Measurements from ENCODE around the gene TRABD2A. TPM values are rescaled to one million over a fixed set of nuclear protein-coding genes. Genes with fewer than 3 reads are reported as not detected.
"Not testable (repeated sequence)": the region's sequence is repeated elsewhere in the genome, so short reads cannot be mapped to it uniquely, and the experiment has no call there.

Gene TRABD2A
- total RNA-seq, 4 donors from 2014 or later = 0.47 to 2.7 (median 1.4) TPM

DNA sequence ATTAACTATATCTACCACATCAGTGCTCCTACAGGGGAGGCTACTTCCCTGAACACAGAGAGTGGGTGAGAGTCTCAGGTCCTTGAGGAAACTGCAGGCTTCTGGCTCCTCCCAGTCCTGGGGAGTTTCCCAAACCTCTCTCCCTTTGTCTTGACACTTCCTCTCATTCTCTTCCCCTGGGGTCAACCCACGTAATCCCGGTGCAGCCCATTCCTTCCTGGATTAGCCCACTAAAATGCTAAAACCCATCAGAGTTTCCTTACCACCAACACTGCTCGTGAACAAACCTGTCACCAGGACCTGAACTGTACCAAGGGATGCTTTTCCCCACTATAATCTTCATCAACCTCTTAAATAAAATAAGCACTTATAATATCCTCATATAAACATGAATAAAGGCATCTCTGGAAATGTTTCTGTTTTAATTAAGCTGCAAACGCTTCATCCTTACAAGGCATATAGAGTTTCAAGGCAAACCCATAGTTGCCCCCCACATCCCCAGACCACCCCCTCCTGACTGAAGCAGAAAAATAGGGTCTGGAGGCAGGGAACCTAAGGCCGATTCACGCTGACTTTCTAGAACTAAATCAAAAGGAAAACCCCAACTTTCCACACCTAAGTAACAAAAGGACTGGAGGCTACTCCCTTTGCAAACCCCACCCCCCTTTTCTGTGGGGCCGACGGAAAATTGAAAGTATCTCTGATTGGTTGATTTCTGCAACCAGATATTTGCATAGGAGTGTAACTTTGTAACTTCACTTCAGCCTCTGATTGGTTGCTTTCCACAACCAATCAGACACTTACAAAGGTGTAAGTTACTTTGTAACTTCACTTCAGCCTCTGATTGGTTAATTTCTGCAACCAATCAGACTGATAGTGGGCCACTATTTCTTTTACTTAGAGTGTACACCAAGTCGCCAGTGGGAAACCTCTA is 43.6 kb upstream of the TRABD2A start:
- TF ChIP-seq, protein P1, sequence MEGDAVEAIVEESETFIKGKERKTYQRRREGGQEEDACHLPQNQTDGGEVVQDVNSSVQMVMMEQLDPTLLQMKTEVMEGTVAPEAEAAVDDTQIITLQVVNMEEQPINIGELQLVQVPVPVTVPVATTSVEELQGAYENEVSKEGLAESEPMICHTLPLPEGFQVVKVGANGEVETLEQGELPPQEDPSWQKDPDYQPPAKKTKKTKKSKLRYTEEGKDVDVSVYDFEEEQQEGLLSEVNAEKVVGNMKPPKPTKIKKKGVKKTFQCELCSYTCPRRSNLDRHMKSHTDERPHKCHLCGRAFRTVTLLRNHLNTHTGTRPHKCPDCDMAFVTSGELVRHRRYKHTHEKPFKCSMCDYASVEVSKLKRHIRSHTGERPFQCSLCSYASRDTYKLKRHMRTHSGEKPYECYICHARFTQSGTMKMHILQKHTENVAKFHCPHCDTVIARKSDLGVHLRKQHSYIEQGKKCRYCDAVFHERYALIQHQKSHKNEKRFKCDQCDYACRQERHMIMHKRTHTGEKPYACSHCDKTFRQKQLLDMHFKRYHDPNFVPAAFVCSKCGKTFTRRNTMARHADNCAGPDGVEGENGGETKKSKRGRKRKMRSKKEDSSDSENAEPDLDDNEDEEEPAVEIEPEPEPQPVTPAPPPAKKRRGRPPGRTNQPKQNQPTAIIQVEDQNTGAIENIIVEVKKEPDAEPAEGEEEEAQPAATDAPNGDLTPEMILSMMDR (IDR thresholded peaks at IDR 0.05) = no peak
- TF ChIP-seq POLR2A (IDR thresholded peaks at IDR 0.05) = peak in 1 of 2 donors; percentile 8
- TF ChIP-seq POLR2AphosphoS5 (IDR thresholded peaks at IDR 0.05) = no peak
- peak overlapping the region in 1 of 2 donors; percentile 14 for H3K4me3 ChIP-seq
- no peaks in the 10 kb centered on the region for H3K27me3 ChIP-seq
- H3K36me3 ChIP-seq = no peaks in the 10 kb centered on the region
- ATAC-seq = no peak
- no peaks in the 10 kb centered on the region for H3K9me3 ChIP-seq
- WGBS, 2 donors (ENCODE audit: low coverage in 1 of 2) = 33 to 44% methylated on average over 4 to 9 of the region's 9 CpGs
- H3K4me1 ChIP-seq = peaks cover 0 to 35% (median 17%) of the 10 kb centered on the region in 3 donors
- peak overlapping the region in 3 of 4 donors; percentile 52 to 63 (median 56) for H3K27ac ChIP-seq

DNA sequence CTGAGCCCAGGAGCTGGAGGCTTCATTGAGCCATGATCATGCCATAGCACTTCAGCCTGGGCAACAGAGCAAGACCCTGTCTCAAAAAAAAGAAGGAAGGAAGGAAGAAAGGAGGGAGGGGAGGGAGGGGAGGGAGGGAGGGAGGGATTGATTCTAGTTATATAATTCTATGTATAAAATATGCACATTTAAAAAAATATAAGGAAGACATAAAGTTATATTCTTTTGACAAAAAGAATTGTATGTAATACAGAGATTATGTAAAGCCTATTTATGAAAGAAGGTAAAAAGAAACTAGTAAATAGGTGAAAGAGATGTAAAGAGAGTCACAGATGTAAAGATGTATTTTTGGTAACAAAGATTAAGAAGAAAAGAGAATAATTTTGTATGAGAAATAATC is 42.1 kb upstream of the TRABD2A start:
- H3K36me3 ChIP-seq = no peaks in the 10 kb centered on the region
- TF ChIP-seq, protein P1 (IDR thresholded peaks at IDR 0.05) = no peak
- TF ChIP-seq EP300 (IDR thresholded peaks at IDR 0.05) (no peak), POLR2AphosphoS5 (IDR thresholded peaks at IDR 0.05) (no peak), POLR2A (IDR thresholded peaks at IDR 0.05) (no peak)
- H3K27ac ChIP-seq = no peak overlapping the region
- H3K4me3 ChIP-seq = no peak overlapping the region
- peaks cover 0 to 37% (median 17%) of the 10 kb centered on the region in 3 donors for H3K4me1 ChIP-seq
- no peaks in the 10 kb centered on the region for H3K27me3 ChIP-seq
- no peak for ATAC-seq
- no peaks in the 10 kb centered on the region for H3K9me3 ChIP-seq

DNA sequence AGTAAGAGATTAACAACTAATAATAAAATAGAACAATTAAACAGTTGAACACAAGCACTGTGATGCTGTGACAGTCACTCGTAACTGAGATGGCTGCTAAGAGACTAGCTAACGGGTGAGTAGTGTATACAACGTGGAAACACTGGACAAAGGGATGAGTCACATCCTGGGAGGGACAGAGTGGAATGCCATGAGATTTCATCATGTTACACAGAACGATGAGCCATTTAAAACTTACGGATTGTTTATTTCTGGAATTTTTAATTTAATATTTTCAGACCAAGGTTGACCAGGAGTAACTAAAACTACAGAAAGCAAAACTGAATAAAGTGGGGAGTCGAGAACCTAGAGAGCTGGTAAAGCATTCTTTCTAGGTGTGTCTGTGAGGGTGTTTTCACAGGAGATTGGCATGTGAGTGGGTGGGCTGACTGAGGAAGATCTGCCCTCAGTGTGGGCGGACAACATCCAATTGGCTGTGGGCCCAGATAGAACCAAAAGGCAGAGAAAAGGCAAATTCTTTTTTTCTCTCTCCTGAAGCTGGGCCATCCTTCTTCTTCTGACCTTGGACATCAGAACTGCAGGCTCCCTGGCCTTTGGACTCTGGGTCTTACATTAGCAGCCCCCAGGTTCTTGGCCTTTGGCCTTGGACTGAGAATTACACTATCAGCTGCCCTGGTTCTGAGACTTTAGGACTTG is 39.1 kb upstream of the TRABD2A start:
- H3K9me3 ChIP-seq = no peaks in the 10 kb centered on the region
- peaks cover 0 to 14% (median 5%) of the 10 kb centered on the region in 3 donors for H3K4me1 ChIP-seq
- H3K36me3 ChIP-seq = no peaks in the 10 kb centered on the region
- no peaks in the 10 kb centered on the region for H3K27me3 ChIP-seq
- 0 to 8% methylated on average over 5 to 7 of the region's 7 CpGs for WGBS, 2 donors (ENCODE audit: low coverage in 1 of 2)
- peak; percentile 98 for ATAC-seq
- H3K4me3 ChIP-seq = peak overlapping the region in 1 of 2 donors; percentile 9
- TF ChIP-seq POLR2AphosphoS5 (IDR thresholded peaks at IDR 0.05) (peak; percentile 73), EP300 (IDR thresholded peaks at IDR 0.05) (no peak)
- TF ChIP-seq, protein P1 (IDR thresholded peaks at IDR 0.05) = no peak
- peak overlapping the region; percentile 51 to 83 (median 82) for H3K27ac ChIP-seq

DNA sequence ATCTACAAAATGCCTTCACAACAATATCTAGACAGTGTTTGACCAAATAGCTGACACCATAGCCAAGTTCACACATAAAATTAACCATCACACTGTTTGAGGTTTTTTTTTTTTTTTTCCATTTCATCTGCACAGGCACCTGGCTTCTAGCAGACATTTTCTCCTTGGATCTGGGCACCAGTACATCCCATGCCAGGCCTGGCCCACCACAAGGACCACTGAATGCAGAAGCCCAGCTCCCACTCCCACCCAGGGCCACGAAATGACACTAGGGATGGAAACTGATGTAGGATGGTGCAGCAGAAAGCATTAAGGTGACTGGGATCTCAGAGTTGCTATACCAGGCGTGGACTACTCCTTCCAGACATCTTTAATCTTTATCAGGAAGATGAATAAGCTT is 37.5 kb upstream of the TRABD2A start:
- peaks cover 0 to 14% (median 5%) of the 10 kb centered on the region in 3 donors for H3K4me1 ChIP-seq
- TF ChIP-seq EP300 (IDR thresholded peaks at IDR 0.05) = no peak
- TF ChIP-seq, protein P1 (IDR thresholded peaks at IDR 0.05) = no peak
- no peak for TF ChIP-seq POLR2A (IDR thresholded peaks at IDR 0.05)
- no peak for TF ChIP-seq POLR2AphosphoS5 (IDR thresholded peaks at IDR 0.05)
- H3K27me3 ChIP-seq = no peaks in the 10 kb centered on the region
- H3K4me3 ChIP-seq = no peak overlapping the region
- H3K27ac ChIP-seq = peak overlapping the region in 1 of 4 donors; percentile 80
- H3K36me3 ChIP-seq = no peaks in the 10 kb centered on the region
- no peak for ATAC-seq
- 79% methylated on average over 2 of the region's 2 CpGs; no CpG with 5 or more reads in 1 of the 2 donors for WGBS, 2 donors (ENCODE audit: low coverage in 1 of 2)
- H3K9me3 ChIP-seq = no peaks in the 10 kb centered on the region

DNA sequence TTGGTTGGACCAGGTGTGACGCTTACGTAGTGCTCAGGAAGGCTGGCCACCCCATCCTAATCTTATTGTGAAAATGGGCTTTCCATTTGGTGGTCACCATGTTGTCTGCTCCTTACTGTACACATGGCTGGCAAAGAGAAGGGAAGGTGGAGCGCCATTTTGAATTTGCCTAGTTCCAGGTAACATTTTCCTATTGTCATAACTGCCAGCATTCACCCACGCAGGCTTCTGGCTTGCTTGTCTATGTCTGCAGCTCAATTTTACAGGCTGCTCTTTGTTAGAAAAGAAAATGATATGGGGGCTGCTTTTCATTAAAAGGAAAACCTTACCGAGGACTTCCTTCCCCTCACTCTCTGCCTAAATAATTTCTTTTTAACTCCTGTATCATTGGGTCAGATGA is 36.9 kb upstream of the TRABD2A start:
- not testable (repeated sequence) for H3K9me3 ChIP-seq

DNA sequence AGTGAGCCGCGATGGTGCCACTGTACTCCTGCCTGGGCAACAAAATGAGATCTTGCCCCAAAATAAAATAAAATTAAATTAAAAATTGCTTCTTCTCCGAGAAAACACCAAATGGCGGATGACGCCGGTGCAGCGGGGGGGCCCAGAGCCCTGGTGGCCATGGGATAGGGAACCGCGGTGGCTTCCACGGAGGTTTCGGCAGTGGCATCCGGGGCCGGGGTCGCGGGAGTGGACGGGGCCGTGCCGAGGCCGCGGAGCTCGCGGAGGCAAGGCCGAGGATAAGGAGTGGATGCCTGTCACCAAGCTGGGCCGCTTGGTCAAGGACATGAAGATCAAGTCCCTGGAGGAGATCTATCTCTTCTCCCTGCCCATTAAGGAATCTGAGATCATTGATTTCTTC is 34.8 kb upstream of the TRABD2A start:
- not testable (repeated sequence) for ATAC-seq, H3K27ac ChIP-seq, H3K4me3 ChIP-seq, H3K27me3 ChIP-seq, H3K36me3 ChIP-seq, H3K9me3 ChIP-seq
- WGBS, 2 donors (ENCODE audit: low coverage in 1 of 2) = 96 to 97% methylated on average over 9 to 15 of the region's 24 CpGs
- H3K4me1 ChIP-seq = peaks cover 0 to 14% (median 5%) of the 10 kb centered on the region in 3 donors

More for the DNA sequence above, 36.9 kb upstream of the TRABD2A start:
- not testable (repeated sequence) for H3K36me3 ChIP-seq, ATAC-seq, H3K4me3 ChIP-seq, H3K27ac ChIP-seq, H3K27me3 ChIP-seq
- peaks cover 0 to 14% (median 5%) of the 10 kb centered on the region in 3 donors for H3K4me1 ChIP-seq
- 68 to 71% methylated on average over 3 of the region's 5 CpGs for WGBS, 2 donors (ENCODE audit: low coverage in 1 of 2)
